Activated naive CD4-positive, alpha-beta T cell treated with anti-CD3 and anti-CD28 coated beads, Interleukin-2, amount 50 U/mL, for 72 hours (primary cell): ENCODE results near the gene CXADR. TPM values are rescaled to one million over a fixed set of nuclear protein-coding genes. Genes with fewer than 3 reads are reported as not detected.

Source experiments
- ATAC-seq, 2 donors: fragments of 150-1000 bp; cut with Tn5 transposase; 2 replicates each; pipeline ENCODE4 v1.10.0; 2021; ENCODE audit warnings: mild to moderate bottlenecking in 2 of 2, moderate library complexity in 2 of 2
- DNase-seq, 2 donors: peaks; one replicate each; pipeline ENCODE4 v3.0.0; 2021 to 2022; ENCODE audit warnings: low spot score in 2 of 2
- H3K27ac Mint-ChIP-seq, 2 donors: one replicate each; pipeline ENCODE4 v1.8.0; 2022; ENCODE audit warnings: mild to moderate bottlenecking in 2 of 2, mixed read lengths in 2 of 2
- H3K36me3 Mint-ChIP-seq, 2 donors: one replicate each; pipeline ENCODE4 v1.8.0; 2022; ENCODE audit warnings: mixed read lengths in 2 of 2
- H3K9me3 Mint-ChIP-seq, 2 donors: one replicate each; pipeline ENCODE4 v1.8.0; 2022; ENCODE audit warnings: mixed read lengths in 2 of 2
- total RNA-seq, 2 donors: library from RNA; stranded (reverse); gene quantifications; one replicate each; pipeline ENCODE4 v1.2.3, GENCODE V29; 2022

The CXADR gene
- total RNA-seq, 2 donors from 2014 or later: 0.14 to 0.54 TPM

DNA sequence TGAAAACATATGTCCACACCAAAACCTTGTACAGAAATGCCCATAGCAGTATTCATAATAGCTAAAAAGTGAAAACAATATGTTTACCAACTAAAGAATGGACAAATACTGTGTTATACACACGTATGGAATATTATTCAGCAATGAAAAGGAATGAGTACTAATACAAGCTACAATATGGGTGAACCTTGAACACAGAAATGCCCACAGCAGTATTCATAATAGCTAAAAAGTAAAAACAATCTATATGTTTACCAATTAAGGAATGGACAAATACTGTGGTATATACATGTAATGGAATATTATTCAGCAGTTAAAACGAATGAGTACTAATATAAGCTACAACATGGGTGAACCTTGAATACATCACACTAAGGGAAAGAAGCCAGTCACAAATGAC, 96.8 kb downstream of the CXADR start:
- Mint-ChIP-seq H3K27ac (no peak overlapping the region), H3K9me3 (no peaks in the 10 kb centered on the region), H3K36me3 (peaks cover 37 to 43% of the 10 kb centered on the region in 2 donors)
- DNase-seq (no peak), ATAC-seq (no peak)

DNA sequence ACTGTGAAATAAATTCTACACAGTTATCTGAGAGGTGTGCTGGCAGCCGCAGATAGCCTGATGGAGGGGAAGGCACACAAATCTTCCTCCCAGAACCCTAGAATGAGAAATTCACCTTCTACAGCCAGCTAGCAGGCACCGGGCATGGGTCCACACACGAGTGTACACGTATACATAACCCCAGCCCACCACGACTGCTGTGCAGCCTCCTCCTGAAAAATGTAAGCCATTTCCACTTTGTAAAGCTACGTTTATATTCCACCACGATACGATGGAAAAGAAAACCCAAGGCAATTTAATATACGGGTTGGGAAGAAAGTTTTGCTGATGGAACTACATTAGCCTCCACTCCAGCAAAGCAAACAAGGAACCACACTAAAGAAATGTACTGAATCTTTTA, 98.1 kb downstream of the CXADR start:
- H3K27ac Mint-ChIP-seq: peak overlapping the region; percentile 89 to 96
- ATAC-seq: no peak

DNA sequence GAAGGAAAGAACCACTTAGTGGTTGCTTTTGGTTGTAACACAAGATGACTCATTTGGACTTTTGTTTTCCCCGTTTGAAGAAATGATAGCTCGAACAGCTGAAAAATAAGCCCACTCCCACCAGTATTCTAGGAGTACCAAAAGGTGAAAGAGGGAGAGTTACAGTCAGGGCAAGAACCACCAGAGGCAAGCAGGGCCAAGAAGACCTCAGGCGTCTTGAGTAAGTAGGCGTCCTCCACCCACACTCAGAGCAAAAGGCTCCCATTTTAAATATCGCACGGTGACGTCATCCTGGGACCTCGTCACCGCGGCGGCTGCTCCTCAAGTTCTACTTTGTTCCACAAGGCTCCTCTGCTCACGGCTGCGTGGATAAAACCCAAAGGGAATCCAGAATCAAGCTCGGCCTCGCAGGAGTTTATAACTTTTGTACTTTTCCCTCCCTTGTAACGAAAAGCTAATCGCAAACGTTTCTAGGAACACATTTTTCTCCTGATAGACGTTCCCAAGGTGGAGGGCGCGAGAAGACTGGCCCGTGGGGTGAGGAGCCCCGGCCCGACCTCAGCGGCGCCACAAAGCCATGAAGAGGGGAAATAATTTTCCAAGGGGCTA, 98.7 kb downstream of the CXADR start:
- peaks cover 37 to 39% of the 10 kb centered on the region in 2 donors for H3K36me3 Mint-ChIP-seq
- no peaks in the 10 kb centered on the region for H3K9me3 Mint-ChIP-seq
- DNase-seq: peak; percentile 68 to 81
- H3K27ac Mint-ChIP-seq: peak overlapping the region; percentile 89 to 96
- ATAC-seq: peak; percentile 73 to 74

More for the DNA sequence above, 98.1 kb downstream of the CXADR start:
- DNase-seq: no peak
- no peaks in the 10 kb centered on the region for H3K9me3 Mint-ChIP-seq
- H3K36me3 Mint-ChIP-seq: peaks cover 37 to 39% of the 10 kb centered on the region in 2 donors

DNA sequence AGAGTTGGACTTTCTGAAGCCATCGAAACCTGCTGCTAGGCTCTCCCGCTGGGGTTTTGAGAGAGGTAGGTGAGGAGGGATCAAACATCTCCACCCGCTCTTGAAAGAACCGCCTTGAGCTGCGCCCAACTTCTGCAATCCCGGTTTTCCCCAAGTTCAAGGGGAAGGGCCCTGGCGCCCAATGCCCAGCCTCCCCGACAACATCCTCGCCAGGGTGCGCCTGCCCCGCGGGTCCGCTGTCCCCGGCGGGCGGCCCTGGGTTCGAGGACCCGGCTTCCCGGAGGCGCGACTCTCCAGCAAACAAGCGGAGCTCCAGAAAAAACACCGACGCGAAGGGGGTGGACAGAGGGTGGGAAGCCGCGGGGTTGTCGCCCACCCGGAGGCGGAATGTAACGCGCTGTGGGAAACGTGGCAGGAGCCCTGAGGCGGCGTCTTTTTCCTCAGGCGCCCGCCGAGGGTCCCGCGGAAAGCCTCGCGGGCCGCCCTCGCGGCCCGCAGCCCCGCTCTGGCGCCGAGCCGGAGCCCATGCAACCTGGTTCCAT, 99.3 kb downstream of the CXADR start:
- no peaks in the 10 kb centered on the region for H3K9me3 Mint-ChIP-seq
- peak in 1 of 2 donors; percentile 20 for ATAC-seq
- peaks cover 37 to 39% of the 10 kb centered on the region in 2 donors for H3K36me3 Mint-ChIP-seq
- peak; percentile 25 to 55 for DNase-seq
- peak overlapping the region; percentile 89 to 96 for H3K27ac Mint-ChIP-seq

DNA sequence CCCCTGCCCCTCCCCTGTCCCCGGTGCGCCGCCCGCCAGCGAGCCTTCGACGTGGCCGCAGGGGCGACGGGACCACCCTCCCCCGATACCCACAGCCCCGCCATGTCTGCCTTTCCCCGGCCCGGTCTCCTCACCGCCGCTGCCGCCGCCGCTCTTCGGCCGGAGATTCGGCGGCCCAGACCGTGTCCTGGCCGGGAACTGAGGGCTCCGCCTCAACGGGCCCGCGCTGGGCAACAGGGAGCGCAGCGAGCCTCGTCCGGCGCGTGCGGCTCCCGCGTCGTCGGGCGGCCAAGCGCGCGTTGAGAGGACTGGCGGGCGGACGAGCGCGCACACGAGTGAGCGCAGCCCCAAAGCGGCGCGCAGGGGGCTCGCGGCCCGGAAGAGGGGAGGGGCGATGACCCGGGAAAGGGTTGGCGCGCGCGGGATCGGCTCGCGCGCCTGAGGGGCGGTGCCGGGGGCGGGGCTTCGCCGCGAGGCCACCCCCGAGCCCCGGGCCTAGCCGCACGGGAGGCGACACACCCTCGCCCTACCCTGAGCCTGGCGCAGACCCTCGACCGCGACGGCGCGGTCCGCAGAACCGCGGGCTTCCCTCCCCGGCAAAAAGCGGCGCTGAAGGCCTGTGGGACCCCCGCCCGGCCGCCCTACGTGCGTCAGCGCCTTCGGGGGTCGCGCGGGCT, 99.9 kb downstream of the CXADR start, which contains the start of gene BTG3:
TSS of gene BTG3 (minus strand) at position 337 of the 677 bp plus-strand sequence. CDS start 3,757 bp downstream, outside the sequence.
- Mint-ChIP-seq H3K27ac (peak within 1 kb of the TSS; percentile 89 to 96), H3K36me3 (peaks cover 31 to 38% of the 10 kb centered on the region in 2 donors), H3K9me3 (no peaks in the 10 kb centered on the region)
- DNase-seq (peak; percentile 83 to 87), ATAC-seq (peak; percentile 81 to 85)

DNA sequence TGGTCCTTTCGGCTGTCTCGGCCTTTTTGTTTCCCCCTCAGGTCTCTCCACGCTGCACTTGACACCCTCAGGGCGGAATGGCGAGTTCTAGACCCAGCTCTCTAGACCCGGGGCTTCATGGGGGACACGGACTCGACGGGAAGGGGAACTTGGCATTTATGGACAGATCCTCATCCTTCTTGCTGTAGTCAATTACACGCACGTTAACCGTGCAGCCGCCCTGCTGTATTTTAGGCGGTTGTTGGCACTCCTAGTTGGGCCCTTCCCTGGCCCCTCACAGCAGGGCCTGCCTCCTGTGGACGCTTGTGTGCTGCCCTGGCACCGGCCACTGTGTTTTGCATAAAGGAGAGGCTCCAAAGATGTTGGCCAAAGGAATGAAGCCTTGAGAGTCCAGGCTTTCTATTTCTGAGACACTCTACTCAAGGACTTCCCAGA, 100.4 kb downstream of the CXADR start:
- H3K9me3 Mint-ChIP-seq: no peaks in the 10 kb centered on the region
- peak overlapping the region; percentile 62 to 82 for H3K27ac Mint-ChIP-seq
- peaks cover 26 to 33% of the 10 kb centered on the region in 2 donors for H3K36me3 Mint-ChIP-seq
- no peak for ATAC-seq
- peak in 1 of 2 donors; percentile 13 for DNase-seq

DNA sequence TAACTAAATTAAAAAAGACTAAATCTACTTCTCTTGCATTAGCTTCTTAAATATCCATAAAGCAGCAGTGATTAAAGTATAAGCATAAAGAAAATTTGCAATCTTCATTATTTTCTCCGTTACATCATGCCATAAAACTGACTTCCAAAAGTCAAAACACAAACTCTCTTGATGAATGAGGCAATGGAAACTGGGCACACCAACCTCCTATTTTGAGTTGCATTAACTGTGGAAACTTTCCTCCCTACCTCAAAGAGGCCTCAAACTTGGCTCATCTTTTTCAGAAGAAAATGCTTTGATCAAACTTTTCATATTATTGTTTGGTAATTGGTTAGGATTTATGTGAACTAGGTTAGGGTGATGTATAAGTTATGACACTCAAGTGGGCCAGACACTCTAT, 104.0 kb downstream of the CXADR start:
- no peak for ATAC-seq
- Mint-ChIP-seq H3K36me3 (peaks cover 0 to under 1% of the 10 kb centered on the region in 2 donors), H3K27ac (no peak overlapping the region), H3K9me3 (no peaks in the 10 kb centered on the region)
- no peak for DNase-seq

DNA sequence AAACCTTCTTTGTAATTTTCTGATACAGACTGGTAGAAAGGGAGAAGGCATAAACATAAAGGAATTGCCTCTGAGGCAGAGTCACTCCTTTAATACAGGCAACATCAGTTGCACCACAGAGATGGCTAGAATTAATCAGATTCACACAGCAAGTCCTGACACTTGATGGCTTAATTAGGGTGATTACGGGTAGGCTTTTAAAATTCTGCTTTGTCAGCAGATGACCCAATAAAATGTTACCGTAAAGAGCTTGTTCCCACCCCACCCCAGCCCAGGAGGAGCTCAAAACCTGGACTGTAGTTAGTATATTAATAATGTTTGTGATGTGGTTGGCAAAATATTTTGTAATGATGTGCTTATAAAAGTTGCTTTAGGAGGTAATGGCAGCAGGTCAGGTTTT, 109.2 kb downstream of the CXADR start:
- ATAC-seq: no peak
- no peaks in the 10 kb centered on the region for H3K36me3 Mint-ChIP-seq
- H3K9me3 Mint-ChIP-seq: no peaks in the 10 kb centered on the region
- no peak for DNase-seq
- no peak overlapping the region for H3K27ac Mint-ChIP-seq

DNA sequence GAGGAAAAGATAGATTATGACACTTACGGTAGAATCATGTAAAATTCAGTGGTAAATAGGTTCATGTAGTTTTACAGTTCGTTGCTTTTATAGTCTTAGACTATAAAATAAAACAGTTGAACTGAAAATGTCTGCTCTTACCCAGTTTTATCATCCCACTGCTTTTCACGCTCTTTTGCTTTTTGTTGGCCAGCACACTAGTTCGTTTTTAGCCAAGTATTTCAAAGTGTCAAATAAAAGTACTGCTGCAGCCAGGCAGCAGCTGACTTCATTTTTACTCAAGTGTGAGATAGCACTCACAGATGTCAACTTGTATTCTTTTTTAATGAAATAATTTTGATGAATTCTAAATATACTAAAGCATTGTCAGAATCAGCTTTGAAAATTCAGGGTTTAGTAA, 118.4 kb downstream of the CXADR start:
- DNase-seq (no peak), ATAC-seq (no peak)
- Mint-ChIP-seq H3K27ac (no peak overlapping the region), H3K9me3 (no peaks in the 10 kb centered on the region), H3K36me3 (no peaks in the 10 kb centered on the region)

DNA sequence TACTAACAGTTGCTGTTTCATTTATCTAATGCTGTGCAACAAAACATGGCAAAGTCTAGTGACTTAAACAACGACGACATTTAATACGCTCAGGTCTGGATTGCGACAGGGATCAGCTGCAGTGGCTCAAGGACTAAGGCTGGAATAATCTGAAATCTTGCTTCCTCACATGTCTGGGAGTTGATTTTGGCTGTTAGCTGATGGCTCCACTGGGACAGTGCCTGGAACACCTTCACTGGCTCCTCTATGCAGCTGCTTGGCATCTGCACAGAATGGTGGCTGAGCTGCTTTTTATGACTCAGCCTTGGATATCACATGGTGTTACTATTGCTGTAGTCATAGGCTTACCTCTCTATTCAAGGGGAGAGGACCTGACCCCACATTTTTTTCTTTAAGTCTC, 123.9 kb downstream of the CXADR start:
- ATAC-seq (peak in 1 of 2 donors; percentile 35), DNase-seq (no peak)
- H3K36me3 Mint-ChIP-seq: peaks cover 0 to 12% of the 10 kb centered on the region in 2 donors
- H3K27ac Mint-ChIP-seq: no peak overlapping the region
- peaks cover 4 to 6% of the 10 kb centered on the region in 2 donors for H3K9me3 Mint-ChIP-seq

DNA sequence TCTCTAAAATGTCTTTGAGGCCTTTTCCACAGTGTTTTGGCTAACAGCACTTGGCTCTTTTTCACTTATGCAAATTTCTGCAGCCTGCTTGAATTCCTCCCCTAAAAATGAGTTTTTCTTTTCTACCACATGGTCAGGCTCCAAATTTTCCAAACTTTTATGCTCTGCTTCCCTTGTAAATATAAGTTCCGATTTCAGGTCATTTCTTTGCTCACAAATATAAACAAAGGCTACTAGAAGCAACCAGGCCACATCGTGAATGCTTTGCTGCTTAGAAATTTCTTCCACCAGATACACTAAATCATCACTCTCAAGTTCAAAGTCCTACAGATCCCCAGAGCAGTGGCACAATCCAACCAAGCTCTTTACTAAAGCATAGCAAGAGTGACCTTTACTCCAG, 128.0 kb downstream of the CXADR start:
- H3K36me3 Mint-ChIP-seq: peaks cover 0 to 12% of the 10 kb centered on the region in 2 donors
- peaks cover 4 to 9% of the 10 kb centered on the region in 2 donors for H3K9me3 Mint-ChIP-seq
- no peak for DNase-seq
- no peak for ATAC-seq
- H3K27ac Mint-ChIP-seq: no peak overlapping the region

Other genes starting within 250 kb of the CXADR start
- gene BTG3, start 99.9 kb downstream of the CXADR start, total RNA-seq: 10 to 100 TPM; 29.0 to 95.7 TPM